MM.1S (cell line): ENCODE measurements around the gene TLDC2.

Source experiments
- CTCF ChIP-seq: fragments of 300-600 bp; sonication (generic); IDR thresholded peaks from 2 replicates; pipeline ENCODE4 v1.5.1; 2016; ENCODE audit warnings: antibody characterized with exemption, low read length, mixed read lengths
- EZH2 ChIP-seq: fragments of 300-600 bp; sonication (generic); optimal IDR thresholded peaks from 2 replicates; pipeline ENCODE3; 2017; ENCODE audit warnings: low read depth, mild to moderate bottlenecking, antibody characterized with exemption, low read length, mixed read lengths
- EZH2phosphoT487 ChIP-seq: fragments of 300-600 bp; sonication (generic); IDR thresholded peaks from 2 replicates; pipeline ENCODE4 v1.6.1; 2018; ENCODE audit warnings: antibody characterized with exemption, low read length

DNA sequence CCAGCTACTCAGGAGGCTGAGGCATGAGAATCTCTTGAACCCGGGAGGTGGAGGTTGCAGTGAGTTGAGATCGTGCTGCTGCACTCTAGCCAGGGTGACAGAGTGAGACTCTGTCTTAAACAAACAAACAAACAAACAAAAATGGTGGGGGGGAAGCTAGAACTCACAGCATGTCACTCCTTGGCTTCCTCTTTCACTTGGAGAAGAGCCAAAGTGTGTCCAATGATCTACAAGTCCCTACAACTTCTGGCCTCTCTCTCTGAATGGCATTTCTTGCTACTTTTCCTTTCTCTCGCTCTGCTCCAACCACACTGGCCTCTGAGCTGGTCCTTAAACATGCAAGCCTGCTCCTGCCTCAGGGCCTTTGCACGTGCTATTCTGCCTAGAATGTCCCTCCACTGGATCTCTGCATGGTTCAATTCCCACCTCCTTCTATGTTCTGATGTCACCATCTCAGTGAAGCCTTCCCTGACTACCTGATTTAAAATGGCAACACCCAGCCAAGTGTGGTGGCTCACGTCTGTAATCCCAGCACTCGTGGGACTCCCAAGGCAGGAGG is 8.1 kb downstream of the TLDC2 start:
- TF ChIP-seq CTCF = no peak
- no peak for TF ChIP-seq EZH2phosphoT487
- TF ChIP-seq EZH2 = no peak
